Activated naive CD4-positive, alpha-beta T cell treated with anti-CD3 and anti-CD28 coated beads for 36 hours (primary cell): ENCODE data around the gene FOXP1. TPM values are rescaled to one million over a fixed set of nuclear protein-coding genes. Genes with fewer than 3 reads are reported as not detected.

ENCODE experiments used
- CTCF ChIA-PET: fragments of 350-600 bp; sonication (Branson Sonifier 250); formaldehyde crosslinking; loops from one replicate; lab custom pipeline; 2021; ENCODE audit warnings: antibody characterized with exemption; lab: Charles Lee
- DNase-seq: peaks from one replicate; pipeline ENCODE4 v3.0.0-alpha.2; 2020
- H3K27ac Mint-ChIP-seq: one replicate; pipeline ENCODE4 v1.8.0; 2021; ENCODE audit warnings: mild to moderate bottlenecking, mixed read lengths
- H3K27me3 Mint-ChIP-seq: one replicate; pipeline ENCODE4 v1.8.0; 2021; ENCODE audit warnings: low read depth, mixed read lengths
- H3K36me3 Mint-ChIP-seq: one replicate; pipeline ENCODE4 v1.8.0; 2021; ENCODE audit warnings: low read depth, mixed read lengths
- H3K4me1 Mint-ChIP-seq: one replicate; pipeline ENCODE4 v1.8.0; 2021; ENCODE audit warnings: low read depth, mixed read lengths
- H3K4me3 Mint-ChIP-seq: one replicate; pipeline ENCODE4 v1.8.0; 2021; ENCODE audit warnings: mild to moderate bottlenecking, moderate library complexity, mixed read lengths
- H3K9me3 Mint-ChIP-seq: one replicate; pipeline ENCODE4 v1.8.0; 2021; ENCODE audit warnings: mixed read lengths
- intact Hi-C: fragments of 100-400 bp; cut with micrococcal nuclease; formaldehyde crosslinking; loops from one replicate; pipeline ENCODE4 v1.15.1; 2023
- total RNA-seq, 2 experiments: library from RNA; stranded (reverse); gene quantifications; one replicate each; pipeline ENCODE4 v1.2.3, GENCODE V29; 2021

Gene FOXP1
- total RNA-seq, 2 experiments from 2014 or later, result 95.2 to 97.4 TPM

DNA sequence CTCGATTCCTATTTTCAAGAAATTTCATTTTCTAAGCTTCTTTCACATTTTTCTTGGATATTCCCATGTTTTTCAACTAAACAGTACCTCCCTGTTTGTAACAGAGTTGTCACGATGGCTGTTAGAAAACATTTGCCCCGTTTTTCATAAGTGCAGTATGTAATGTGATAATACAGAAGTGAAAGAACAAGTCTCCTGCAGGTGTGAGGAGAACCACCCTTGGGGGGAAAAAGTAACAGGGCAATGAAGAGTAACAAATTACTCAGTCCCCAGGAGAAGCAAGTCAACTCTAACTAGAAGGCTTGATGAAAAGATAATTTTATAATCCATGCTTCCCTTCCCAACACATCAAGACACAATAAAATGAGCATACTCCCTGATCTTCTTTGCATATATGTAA is 493.3 kb downstream of the FOXP1 start:
- Mint-ChIP-seq H3K9me3 (no peaks in the 10 kb centered on the region), H3K4me1 (peaks cover 86% of the 10 kb centered on the region), H3K27me3 (no peaks in the 10 kb centered on the region), H3K36me3 (peaks cover 8% of the 10 kb centered on the region), H3K27ac (peak overlapping the region; percentile 85), H3K4me3 (no peak overlapping the region)
- DNase-seq, result no peak
- intact Hi-C loops, result loop anchor here (1.0 kb wide), 1 partner anchor 10 kb away; no protein-coding TSS in a partner anchor
- CTCF ChIA-PET, result interaction anchor here (1.0 to 1.7 kb wide), 6 partner anchors 11 to 211 kb away, joined by 3 to 4 read pairs (median 3); no protein-coding TSS in a partner anchor

DNA sequence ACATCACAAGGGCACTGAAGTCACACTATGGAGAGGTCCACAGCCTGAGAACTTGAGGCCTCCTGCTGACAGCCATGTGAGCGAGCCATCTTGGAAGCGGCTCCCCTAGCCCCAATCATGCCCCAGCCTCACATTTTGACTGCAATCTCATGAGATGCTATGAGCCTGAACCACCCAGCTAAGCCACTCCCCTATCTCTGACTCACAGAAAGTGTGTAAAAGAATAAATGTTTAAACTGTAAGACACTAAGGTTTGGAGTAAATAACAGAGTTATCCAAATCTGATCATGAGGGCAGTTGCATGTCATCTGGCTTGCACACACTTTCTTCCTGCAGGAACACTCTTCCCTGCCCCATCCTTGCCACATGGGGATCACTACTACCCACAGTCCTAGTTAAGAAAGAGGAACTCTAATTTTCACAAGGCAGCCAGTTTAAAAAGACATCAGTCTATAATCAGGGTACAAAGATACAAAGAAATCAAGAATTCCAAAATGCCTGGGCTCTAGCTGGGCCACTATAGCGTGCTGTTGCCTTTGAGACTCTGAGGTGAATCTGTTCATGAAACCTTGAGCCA is 494.2 kb downstream of the FOXP1 start:
- no peaks in the 10 kb centered on the region for H3K9me3 Mint-ChIP-seq
- CTCF ChIA-PET, result interaction anchor here (1.0 kb wide), 1 partner anchor 12 kb away, joined by 3 read pairs; no protein-coding TSS in a partner anchor
- peak overlapping the region; percentile 88 for H3K27ac Mint-ChIP-seq
- H3K4me3 Mint-ChIP-seq, result no peak overlapping the region
- DNase-seq, result peak; percentile 64
- peaks cover 6% of the 10 kb centered on the region for H3K36me3 Mint-ChIP-seq
- no peaks in the 10 kb centered on the region for H3K27me3 Mint-ChIP-seq
- intact Hi-C loops, result loop anchor here (5.0 kb wide), 2 partner anchors 232 to 493 kb away; partner anchors contain the start of gene FOXP1
- H3K4me1 Mint-ChIP-seq, result peaks cover 84% of the 10 kb centered on the region

DNA sequence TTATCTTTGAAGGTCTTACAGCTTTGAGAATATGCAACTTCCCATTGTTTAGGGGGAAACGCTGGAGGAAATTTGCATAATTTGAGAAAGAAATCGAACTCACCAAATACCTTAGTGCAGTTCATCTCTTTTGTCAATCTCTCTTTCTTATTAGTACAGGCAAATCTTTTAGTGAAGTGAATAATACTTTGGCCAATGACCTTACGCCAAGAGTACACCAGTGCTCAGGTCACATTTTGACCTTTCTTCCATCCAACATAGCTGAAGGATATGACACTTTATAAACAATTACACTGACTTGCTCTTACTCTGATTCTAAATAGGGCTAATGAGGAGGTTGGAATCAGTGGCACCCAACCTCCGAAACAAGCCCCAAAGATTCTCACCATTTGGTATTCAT is 494.8 kb downstream of the FOXP1 start:
- Mint-ChIP-seq H3K9me3 (no peaks in the 10 kb centered on the region), H3K36me3 (peaks cover 4% of the 10 kb centered on the region), H3K4me3 (no peak overlapping the region), H3K27me3 (no peaks in the 10 kb centered on the region), H3K27ac (peak overlapping the region; percentile 88), H3K4me1 (peaks cover 87% of the 10 kb centered on the region)
- no peak for DNase-seq
- intact Hi-C loops, result loop anchor here (5.0 kb wide), 2 partner anchors 231 to 494 kb away; partner anchors contain the start of gene FOXP1
- CTCF ChIA-PET, result interaction anchor here (0.6 to 0.7 kb wide), 2 partner anchors 71 to 1489 kb away, joined by 3 read pairs; no protein-coding TSS in a partner anchor

DNA sequence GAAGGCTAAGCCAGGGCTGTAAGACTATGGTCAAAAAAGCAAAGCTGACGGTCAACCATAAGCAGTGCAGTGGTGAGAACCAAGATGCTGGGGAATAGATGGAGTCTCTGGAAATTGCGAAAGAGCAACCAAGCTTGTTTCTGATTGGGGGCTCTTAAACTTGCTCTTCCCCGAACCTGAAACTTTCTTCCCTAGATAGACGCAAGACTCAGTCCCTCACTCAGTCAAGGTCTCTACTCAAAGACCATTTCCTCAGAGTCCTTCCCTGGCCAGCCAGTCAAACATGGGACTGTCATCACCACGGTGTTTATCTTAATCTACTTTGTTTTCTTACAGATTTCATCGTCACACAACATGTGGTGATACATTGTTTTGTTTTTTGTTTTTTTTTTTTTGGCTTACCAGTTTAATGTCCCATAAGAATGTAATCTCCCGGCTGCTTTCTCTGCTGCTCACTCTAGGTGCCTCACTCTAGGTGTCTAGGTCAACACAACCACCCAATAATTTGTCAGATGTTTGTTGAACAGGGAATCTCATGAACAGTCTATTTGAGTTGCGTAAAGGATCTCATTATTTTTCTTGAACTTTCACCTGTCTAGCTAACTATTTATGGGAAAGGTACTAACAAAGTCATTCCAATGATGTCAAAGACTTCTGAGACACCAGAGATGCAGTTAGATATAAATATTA is 495.4 kb downstream of the FOXP1 start:
- peaks cover 5% of the 10 kb centered on the region for H3K36me3 Mint-ChIP-seq
- no peak for DNase-seq
- H3K4me3 Mint-ChIP-seq, result no peak overlapping the region
- CTCF ChIA-PET, result interaction anchor here (0.5 to 0.7 kb wide), 4 partner anchors 71 to 1488 kb away, joined by 3 read pairs; no protein-coding TSS in a partner anchor
- peak overlapping the region; percentile 88 for H3K27ac Mint-ChIP-seq
- H3K4me1 Mint-ChIP-seq, result peaks cover 89% of the 10 kb centered on the region
- H3K27me3 Mint-ChIP-seq, result no peaks in the 10 kb centered on the region
- intact Hi-C loops, result loop anchor here (5.0 kb wide), 2 partner anchors 231 to 494 kb away; partner anchors contain the start of gene FOXP1
- no peaks in the 10 kb centered on the region for H3K9me3 Mint-ChIP-seq

DNA sequence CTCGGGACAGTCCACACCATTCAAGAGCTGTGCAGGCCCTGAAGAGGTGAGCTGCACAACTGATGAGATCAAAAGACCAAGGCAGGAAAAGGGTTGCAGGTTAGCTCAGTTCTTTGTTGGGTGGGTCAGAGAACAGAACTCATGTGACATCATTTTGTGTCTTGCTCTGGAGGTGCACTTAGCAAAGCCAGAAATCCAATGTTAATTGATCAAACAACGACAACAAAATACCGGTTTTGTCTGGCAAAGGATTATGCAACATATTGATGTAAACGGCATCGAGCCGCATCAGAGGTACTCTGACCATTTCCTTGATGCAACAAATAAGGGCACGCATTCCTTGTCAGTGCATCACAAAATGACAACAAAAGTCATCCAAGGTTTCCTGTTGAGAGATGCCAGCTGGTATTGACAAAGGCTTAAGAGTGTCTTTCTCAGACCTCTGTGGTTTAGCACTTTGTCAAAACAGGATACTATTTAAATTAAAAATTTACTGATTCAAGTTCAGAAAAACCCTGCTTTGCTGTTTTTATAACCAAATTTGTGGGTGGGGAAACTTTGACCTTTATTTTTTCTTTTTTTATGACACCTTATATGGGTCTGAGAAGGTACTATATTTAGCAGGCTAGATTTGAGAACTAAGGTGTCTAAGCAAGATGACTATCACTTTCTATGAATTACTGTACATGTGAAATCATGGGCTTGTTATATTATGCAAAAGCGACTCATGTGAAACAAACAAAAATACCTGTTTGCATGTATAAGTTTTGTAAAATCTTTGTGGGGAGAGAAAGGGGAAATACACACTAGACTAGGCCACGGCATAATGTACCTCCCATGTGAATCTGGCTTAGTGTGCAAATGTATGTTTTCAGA is 496.1 kb downstream of the FOXP1 start:
- peak overlapping the region; percentile 88 for H3K27ac Mint-ChIP-seq
- H3K36me3 Mint-ChIP-seq, result peaks cover 11% of the 10 kb centered on the region
- no peaks in the 10 kb centered on the region for H3K27me3 Mint-ChIP-seq
- CTCF ChIA-PET, result interaction anchor here (0.7 to 1.1 kb wide), 6 partner anchors 18 to 201 kb away, joined by 3 read pairs; no protein-coding TSS in a partner anchor
- peak overlapping the region; percentile 14 for H3K4me3 Mint-ChIP-seq
- intact Hi-C loops, result loop anchor here (1.0 to 5.0 kb wide), 20 partner anchors 24 to 495 kb away; partner anchors contain the start of gene FOXP1
- H3K9me3 Mint-ChIP-seq, result no peaks in the 10 kb centered on the region
- H3K4me1 Mint-ChIP-seq, result peaks cover 89% of the 10 kb centered on the region
- DNase-seq, result peak; percentile 69

DNA sequence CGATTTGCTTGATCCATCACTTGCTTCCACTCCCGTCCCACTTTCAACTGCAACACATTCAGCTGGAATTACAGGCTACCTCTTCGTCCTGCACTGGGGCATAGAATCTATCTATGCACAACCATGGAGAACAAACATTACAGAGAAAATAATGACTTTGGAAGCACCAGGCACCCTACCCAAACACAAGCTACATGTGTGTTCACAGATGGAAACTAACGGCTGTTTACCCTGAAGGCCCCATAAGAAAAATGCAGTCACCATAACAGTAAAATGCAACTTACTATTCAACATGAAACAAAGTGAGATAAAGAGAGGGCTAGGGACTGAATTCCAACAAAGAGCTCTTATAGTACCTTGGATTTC is 496.8 kb downstream of the FOXP1 start:
- Mint-ChIP-seq H3K4me1 (peaks cover 86% of the 10 kb centered on the region), H3K27me3 (no peaks in the 10 kb centered on the region), H3K27ac (peak overlapping the region; percentile 87), H3K36me3 (peaks cover 12% of the 10 kb centered on the region), H3K4me3 (peak overlapping the region; percentile 14), H3K9me3 (no peaks in the 10 kb centered on the region)
- intact Hi-C loops, result loop anchor here (1.0 to 5.0 kb wide), 20 partner anchors 23 to 496 kb away; partner anchors contain the start of gene FOXP1
- CTCF ChIA-PET, result interaction anchor here (0.7 to 1.1 kb wide), 5 partner anchors 18 to 202 kb away, joined by 3 read pairs; no protein-coding TSS in a partner anchor
- no peak for DNase-seq

DNA sequence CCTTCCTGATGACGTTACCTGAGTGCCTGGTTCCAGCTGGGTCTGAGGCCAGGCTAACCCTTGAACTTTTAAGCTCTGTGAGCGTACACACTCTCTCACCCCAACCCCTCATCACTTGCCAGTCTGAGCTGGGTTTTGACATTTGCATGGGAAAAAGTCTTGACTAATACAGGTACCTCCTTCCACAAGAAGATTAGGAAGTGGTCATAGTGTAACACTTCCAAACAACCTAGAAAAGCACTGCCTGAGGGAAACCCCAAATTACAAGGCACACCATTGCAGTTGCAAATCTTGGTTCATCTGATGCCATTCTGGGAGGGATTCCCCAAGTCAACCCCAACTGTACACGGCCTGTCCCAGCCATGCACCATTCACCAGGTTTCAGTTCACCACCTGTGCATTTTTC is 499.8 kb downstream of the FOXP1 start:
- Mint-ChIP-seq H3K27ac (peak overlapping the region; percentile 89), H3K4me1 (peaks cover 85% of the 10 kb centered on the region), H3K4me3 (peak overlapping the region; percentile 11), H3K27me3 (no peaks in the 10 kb centered on the region), H3K9me3 (no peaks in the 10 kb centered on the region), H3K36me3 (peaks cover 12% of the 10 kb centered on the region)
- intact Hi-C loops, result loop anchor here (1.0 kb wide), 1 partner anchor 218 kb away; no protein-coding TSS in a partner anchor
- CTCF ChIA-PET, result interaction anchor here (0.9 to 1.3 kb wide), 2 partner anchors 43 to 93 kb away, joined by 3 read pairs; no protein-coding TSS in a partner anchor
- DNase-seq, result peak; percentile 76

DNA sequence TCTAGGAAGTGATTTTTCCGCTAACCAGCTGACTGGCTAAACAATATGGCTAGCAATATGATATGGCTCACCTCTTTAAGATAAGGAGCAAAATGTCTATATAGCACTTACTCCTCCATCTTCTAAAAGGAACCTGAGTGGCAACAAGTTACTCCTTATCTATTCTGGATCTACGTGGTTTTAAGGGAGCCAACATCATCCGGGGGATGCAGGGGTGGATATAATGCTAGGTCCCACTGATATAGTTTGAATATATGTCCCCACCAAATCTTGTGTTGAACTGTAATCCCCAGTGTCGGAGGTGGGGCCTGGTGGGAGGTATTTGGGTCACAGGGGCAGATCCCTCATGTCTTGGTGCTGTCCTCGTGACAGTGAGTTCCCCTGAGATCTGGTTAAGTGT is 500.7 kb downstream of the FOXP1 start:
- Mint-ChIP-seq H3K4me1 (peaks cover 85% of the 10 kb centered on the region), H3K27ac (peak overlapping the region; percentile 89), H3K27me3 (no peaks in the 10 kb centered on the region), H3K36me3 (peaks cover 12% of the 10 kb centered on the region), H3K9me3 (no peaks in the 10 kb centered on the region), H3K4me3 (no peak overlapping the region)
- CTCF ChIA-PET, result interaction anchor here (0.8 to 0.9 kb wide), 2 partner anchors 44 to 77 kb away, joined by 3 to 4 read pairs; no protein-coding TSS in a partner anchor
- intact Hi-C loops, result loop anchor here (1.0 kb wide), 1 partner anchor 218 kb away; no protein-coding TSS in a partner anchor
- DNase-seq, result no peak

DNA sequence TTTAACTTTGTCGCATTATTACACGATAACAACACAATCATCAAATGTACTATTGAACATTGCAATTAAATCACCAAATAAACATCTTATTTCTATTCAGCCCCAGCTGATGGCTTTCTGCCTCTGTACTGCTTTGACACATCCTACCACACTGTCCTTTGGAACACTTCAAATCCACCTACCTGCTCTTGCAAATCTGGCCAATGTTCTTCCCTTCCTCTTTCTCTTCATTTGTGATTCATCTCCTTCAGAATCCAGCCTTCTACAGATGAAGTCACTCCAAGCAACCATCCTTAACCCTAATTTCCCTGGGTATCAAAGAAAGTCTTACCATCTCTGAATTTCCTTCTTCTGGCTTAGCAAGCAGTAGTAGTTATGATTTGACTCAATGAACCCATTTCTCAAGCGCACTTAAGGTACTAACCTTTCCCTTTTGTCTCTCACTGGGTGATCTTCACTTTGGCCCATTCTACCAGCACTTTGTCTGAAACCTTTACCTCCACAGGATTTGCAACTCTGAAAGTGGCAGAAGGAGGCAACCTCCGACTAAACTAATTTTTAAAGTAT is 502.9 kb downstream of the FOXP1 start:
- peaks cover 7% of the 10 kb centered on the region for H3K36me3 Mint-ChIP-seq
- peaks cover 88% of the 10 kb centered on the region for H3K4me1 Mint-ChIP-seq
- no peaks in the 10 kb centered on the region for H3K9me3 Mint-ChIP-seq
- no peak for DNase-seq
- peak overlapping the region; percentile 70 for H3K27ac Mint-ChIP-seq
- peak overlapping the region; percentile 34 for H3K4me3 Mint-ChIP-seq
- CTCF ChIA-PET, result interaction anchor here (1.3 to 2.1 kb wide), 2 partner anchors 10 to 74 kb away, joined by 3 to 7 read pairs; no protein-coding TSS in a partner anchor
- intact Hi-C loops, result no loop called here
- H3K27me3 Mint-ChIP-seq, result no peaks in the 10 kb centered on the region

DNA sequence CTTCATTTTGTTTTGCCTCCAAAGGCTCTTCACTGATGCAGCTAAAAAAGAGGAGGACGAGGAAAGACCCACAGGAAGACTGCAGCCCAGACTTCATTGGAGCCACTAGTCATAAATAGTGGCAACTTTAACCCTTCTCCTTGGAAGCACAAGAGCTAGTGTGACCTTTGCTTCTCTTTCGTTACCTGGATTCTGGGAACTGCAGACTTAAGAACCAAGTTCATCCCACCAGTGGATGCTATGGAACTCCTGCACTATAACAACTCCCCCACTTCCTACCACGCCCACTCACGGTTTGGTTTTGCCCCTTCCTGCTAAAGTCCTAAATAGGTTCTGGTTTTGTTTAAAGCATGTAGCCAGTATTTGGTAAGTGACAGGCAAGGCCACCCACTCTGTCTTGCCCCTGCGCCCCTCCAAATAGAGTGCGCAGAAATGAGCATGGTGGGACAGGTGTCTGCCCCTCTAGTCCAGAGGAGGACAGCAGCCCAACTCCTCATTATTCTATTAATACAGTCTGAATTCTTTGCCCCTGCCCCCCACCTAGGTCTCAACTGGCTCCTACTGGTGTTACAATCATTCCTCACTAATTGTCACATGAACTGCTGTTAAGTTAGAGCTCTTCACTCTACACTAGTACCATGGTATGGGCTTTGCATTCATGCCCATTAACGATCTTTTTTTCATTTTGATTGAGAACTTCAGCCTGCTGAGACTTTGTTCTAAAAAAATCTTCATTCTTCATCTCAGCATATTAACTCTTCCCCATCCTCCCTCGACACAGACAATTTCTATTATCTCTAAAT is 504.6 kb downstream of the FOXP1 start:
- H3K36me3 Mint-ChIP-seq, result peaks cover 7% of the 10 kb centered on the region
- peak overlapping the region; percentile 28 for H3K4me3 Mint-ChIP-seq
- CTCF ChIA-PET, result interaction anchor here (1.9 kb wide), 1 partner anchor 10 kb away, joined by 7 read pairs; no protein-coding TSS in a partner anchor
- H3K9me3 Mint-ChIP-seq, result no peaks in the 10 kb centered on the region
- no peak for DNase-seq
- H3K27me3 Mint-ChIP-seq, result no peaks in the 10 kb centered on the region
- peak overlapping the region; percentile 74 for H3K27ac Mint-ChIP-seq
- peaks cover 92% of the 10 kb centered on the region for H3K4me1 Mint-ChIP-seq
- intact Hi-C loops, result loop anchor here (10.0 kb wide), 1 partner anchor 714 kb away; no protein-coding TSS in a partner anchor
